Measurements from ENCODE around the gene ATP2C2.

DNA sequence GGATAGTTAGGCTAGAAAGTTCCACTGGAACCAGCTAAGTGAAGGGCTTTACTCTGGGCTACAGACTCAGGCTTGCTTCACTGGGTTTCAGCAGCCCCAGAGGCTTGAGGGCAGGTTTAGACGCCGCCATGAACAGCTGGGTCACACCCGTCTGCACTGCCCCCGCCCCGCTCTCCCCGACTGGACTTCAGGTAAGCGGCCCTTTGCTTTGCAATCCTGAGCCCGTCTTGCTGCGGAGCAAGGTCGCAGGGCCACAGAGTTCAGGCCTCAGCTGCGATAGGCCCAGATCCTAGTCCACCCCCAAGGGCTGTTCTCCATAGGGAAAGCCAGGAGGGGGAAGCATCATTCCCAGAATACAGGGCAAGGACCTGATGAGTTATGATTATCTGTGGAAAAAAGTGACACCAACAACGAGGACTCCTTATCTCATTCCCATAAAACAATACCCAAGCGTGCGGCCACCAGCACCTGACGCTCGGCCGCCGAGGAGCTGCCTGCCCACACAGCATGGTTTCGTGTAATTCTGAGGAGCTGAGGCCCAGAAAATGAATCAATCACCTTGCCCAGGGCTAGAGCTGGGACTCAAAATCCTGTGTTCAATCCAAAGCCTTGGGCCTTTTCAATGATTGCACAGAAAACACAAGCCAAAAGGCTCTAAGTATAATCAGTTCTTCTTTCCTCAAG lies 115.7 kb downstream of the ATP2C2 start:
- TF ChIP-seq, protein P1, sequence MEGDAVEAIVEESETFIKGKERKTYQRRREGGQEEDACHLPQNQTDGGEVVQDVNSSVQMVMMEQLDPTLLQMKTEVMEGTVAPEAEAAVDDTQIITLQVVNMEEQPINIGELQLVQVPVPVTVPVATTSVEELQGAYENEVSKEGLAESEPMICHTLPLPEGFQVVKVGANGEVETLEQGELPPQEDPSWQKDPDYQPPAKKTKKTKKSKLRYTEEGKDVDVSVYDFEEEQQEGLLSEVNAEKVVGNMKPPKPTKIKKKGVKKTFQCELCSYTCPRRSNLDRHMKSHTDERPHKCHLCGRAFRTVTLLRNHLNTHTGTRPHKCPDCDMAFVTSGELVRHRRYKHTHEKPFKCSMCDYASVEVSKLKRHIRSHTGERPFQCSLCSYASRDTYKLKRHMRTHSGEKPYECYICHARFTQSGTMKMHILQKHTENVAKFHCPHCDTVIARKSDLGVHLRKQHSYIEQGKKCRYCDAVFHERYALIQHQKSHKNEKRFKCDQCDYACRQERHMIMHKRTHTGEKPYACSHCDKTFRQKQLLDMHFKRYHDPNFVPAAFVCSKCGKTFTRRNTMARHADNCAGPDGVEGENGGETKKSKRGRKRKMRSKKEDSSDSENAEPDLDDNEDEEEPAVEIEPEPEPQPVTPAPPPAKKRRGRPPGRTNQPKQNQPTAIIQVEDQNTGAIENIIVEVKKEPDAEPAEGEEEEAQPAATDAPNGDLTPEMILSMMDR (IDR thresholded peaks at IDR 0.05; ENCODE audit: borderline replicate concordance, extremely low read depth, low read length, poor library complexity, severe bottlenecking), result no peak
- TF ChIP-seq EZH2 (IDR thresholded peaks at IDR 0.05; ENCODE audit: borderline replicate concordance, low read depth, low read length, severe bottlenecking), result no peak
